ENCODE measurements around the gene IPO9. TPM values are rescaled to one million over a fixed set of nuclear protein-coding genes. Genes with fewer than 3 reads are reported as not detected.
A peak's percentile ranks its signal among the peaks of the same experiment; 100 is the strongest.

The IPO9 gene
- polyA plus RNA-seq, 1 experiment, result 55.5 TPM

DNA sequence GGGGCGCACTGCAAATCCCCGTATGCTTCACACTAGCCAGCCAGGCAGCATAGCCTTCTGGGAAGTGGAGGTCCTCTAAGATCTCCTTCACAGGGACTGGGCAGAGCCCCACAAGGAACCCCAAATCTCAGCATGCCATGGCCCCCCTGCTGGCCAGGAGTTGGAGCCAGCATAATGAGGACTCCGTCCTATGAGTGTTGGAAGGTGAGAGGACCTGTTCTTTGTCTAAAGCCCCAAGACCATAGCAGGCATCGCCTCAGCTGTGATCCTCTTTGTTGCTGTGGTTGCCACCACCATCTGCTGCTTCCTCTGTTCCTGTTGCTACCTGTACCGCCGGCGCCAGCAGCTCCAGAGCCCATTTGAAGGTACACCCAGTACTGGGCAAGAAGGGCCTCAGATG, 61.3 kb downstream of the IPO9 start:
- DNase-seq (ENCODE audit: low read depth, low spot score), result no peak
- ChIA-PET POLR2A (interaction anchor here (1.2 kb wide), 1 partner anchor 65 kb away, joined by 4 read pairs; the partner anchor contains the start of gene TIMM17A), CTCF (interaction anchor here (0.6 to 1.4 kb wide), 3 partner anchors 10 to 106 kb away, joined by 3 to 6 read pairs (median 5); no protein-coding TSS in a partner anchor)
- H3K4me3 ChIP-seq (ENCODE audit: low read depth, low read length), result no peak overlapping the region
- TF ChIP-seq, protein P1, sequence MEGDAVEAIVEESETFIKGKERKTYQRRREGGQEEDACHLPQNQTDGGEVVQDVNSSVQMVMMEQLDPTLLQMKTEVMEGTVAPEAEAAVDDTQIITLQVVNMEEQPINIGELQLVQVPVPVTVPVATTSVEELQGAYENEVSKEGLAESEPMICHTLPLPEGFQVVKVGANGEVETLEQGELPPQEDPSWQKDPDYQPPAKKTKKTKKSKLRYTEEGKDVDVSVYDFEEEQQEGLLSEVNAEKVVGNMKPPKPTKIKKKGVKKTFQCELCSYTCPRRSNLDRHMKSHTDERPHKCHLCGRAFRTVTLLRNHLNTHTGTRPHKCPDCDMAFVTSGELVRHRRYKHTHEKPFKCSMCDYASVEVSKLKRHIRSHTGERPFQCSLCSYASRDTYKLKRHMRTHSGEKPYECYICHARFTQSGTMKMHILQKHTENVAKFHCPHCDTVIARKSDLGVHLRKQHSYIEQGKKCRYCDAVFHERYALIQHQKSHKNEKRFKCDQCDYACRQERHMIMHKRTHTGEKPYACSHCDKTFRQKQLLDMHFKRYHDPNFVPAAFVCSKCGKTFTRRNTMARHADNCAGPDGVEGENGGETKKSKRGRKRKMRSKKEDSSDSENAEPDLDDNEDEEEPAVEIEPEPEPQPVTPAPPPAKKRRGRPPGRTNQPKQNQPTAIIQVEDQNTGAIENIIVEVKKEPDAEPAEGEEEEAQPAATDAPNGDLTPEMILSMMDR (IDR thresholded peaks at IDR 0.05; ENCODE audit: low read depth, low read length), result no peak
- no peaks in the 10 kb centered on the region; the same call in 1 of the 2 replicates for H3K9me3 ChIP-seq (ENCODE audit: control insufficient read depth, insufficient read depth, low read length)
- H3K27ac ChIP-seq (ENCODE audit: low read depth, low read length), result no peak overlapping the region
- no peaks in the 10 kb centered on the region for H3K27me3 ChIP-seq (ENCODE audit: control insufficient read depth, insufficient read depth, low read length)

DNA sequence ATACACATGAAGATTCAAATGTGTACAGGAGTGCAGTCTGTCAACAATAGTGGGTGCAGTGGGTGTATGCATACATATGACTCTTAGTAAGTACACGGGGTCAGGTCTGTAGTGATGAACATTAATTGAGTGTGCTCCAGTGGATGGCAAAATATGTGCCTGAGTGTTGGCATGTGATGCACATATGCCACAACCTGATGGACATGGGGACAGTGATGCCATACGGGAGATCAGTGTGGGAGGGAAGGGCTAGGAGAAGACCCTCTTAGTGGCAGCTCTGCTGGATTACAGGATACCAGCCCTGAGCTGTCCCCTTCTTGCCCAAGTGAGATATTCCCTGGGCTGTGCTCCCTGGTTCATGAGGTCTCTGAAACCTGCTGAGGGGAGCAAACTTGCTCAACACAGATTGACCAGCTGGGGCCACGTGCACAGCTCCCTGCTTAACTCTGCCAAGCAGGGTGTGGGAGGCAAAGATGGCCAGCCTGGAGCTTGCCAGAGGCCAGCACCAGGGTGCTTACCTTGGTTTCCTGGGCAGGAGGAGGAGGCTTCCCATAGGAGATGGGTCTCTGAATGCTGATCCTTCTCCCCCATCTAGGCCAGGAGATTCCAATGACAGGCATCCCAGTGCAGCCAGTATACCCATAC, 62.0 kb downstream of the IPO9 start:
- TF ChIP-seq, protein P1 (IDR thresholded peaks at IDR 0.05; ENCODE audit: low read depth, low read length), result no peak
- H3K4me3 ChIP-seq (ENCODE audit: low read depth, low read length), result no peak overlapping the region
- no peak for DNase-seq (ENCODE audit: low read depth, low spot score)
- no peak overlapping the region for H3K27ac ChIP-seq (ENCODE audit: low read depth, low read length)
- ChIA-PET POLR2A (no interaction called here), CTCF (interaction anchor here (1.9 kb wide), 1 partner anchor 13 kb away, joined by 9 read pairs; no protein-coding TSS in a partner anchor)
- H3K27me3 ChIP-seq (ENCODE audit: control insufficient read depth, insufficient read depth, low read length), result no peaks in the 10 kb centered on the region
- no peaks in the 10 kb centered on the region; the same call in 1 of the 2 replicates for H3K9me3 ChIP-seq (ENCODE audit: control insufficient read depth, insufficient read depth, low read length)

DNA sequence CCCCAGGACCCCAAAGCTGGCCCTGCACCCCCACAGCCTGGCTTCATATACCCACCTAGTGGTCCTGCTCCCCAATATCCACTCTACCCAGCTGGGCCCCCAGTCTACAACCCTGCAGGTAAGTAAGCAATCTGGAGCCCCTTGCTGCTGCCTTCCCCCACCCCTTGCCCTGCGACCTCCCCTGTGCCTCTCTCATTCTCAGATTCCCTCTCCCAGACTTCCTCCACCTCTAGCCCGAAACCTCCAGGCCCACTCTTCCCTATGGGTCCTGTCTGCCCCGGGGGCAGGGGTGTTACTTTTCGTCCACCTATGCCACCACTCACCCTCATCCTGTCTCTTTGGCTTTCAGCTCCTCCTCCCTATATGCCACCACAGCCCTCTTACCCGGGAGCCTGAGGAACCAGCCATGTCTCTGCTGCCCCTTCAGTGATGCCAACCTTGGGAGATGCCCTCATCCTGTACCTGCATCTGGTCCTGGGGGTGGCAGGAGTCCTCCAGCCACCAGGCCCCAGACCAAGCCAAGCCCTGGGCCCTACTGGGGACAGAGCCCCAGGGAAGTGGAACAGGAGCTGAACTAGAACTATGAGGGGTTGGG, 62.6 kb downstream of the IPO9 start:
- TF ChIP-seq, protein P1 (IDR thresholded peaks at IDR 0.05; ENCODE audit: low read depth, low read length), result no peak
- Histone ChIP-seq H3K27me3 (ENCODE audit: control insufficient read depth, insufficient read depth, low read length) (no peaks in the 10 kb centered on the region), H3K27ac (ENCODE audit: low read depth, low read length) (peak overlapping the region; percentile 2), H3K9me3 (ENCODE audit: control insufficient read depth, insufficient read depth, low read length) (no peaks in the 10 kb centered on the region; the same call in 1 of the 2 replicates), H3K4me3 (ENCODE audit: low read depth, low read length) (no peak overlapping the region)
- CTCF ChIA-PET, result interaction anchor here (1.4 to 1.9 kb wide), 2 partner anchors 14 to 244 kb away, joined by 3 to 9 read pairs; no protein-coding TSS in a partner anchor
- POLR2A ChIA-PET, result interaction anchor here (1.0 kb wide), 1 partner anchor 55 kb away, joined by 4 read pairs; the partner anchor contains the start of gene LMOD1
- no peak for DNase-seq (ENCODE audit: low read depth, low spot score)

DNA sequence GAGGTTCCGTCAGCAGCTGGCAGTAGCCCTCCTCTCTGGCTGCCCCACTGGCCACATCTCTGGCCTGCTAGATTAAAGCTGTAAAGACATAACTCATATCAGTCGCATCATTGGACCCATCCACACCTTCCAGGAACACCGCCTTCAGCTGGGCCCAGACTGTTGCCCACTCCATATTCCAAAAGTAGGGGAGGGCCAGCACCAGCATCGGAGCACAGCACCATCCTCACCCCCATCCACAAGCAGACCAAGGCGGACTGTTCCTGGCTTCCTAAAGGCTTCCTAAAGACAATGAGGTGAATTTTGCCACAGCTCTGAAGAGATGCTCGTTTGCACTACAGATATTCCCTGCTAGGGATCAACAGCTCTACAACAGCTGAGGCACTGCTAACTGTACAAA, 63.3 kb downstream of the IPO9 start:
- ChIA-PET POLR2A (interaction anchor here (1.0 kb wide), 1 partner anchor 54 kb away, joined by 4 read pairs; the partner anchor contains the start of gene LMOD1), CTCF (interaction anchor here (1.4 to 9.3 kb wide), 3 partner anchors 14 to 243 kb away, joined by 3 to 225 read pairs (median 9); no protein-coding TSS in a partner anchor)
- Histone ChIP-seq H3K4me3 (ENCODE audit: low read depth, low read length) (no peak overlapping the region), H3K9me3 (ENCODE audit: control insufficient read depth, insufficient read depth, low read length) (no peaks in the 10 kb centered on the region; the same call in 1 of the 2 replicates), H3K27me3 (ENCODE audit: control insufficient read depth, insufficient read depth, low read length) (no peaks in the 10 kb centered on the region), H3K27ac (ENCODE audit: low read depth, low read length) (no peak overlapping the region)
- no peak for DNase-seq (ENCODE audit: low read depth, low spot score)
- TF ChIP-seq, protein P1 (IDR thresholded peaks at IDR 0.05; ENCODE audit: low read depth, low read length), result no peak

Data from AG04450 (cell line).